ENCODE results near the gene IGSF1.
"Not testable (repeated sequence)": the region's sequence is repeated elsewhere in the genome, so short reads cannot be mapped to it uniquely, and the experiment has no call there.

IGSF1 gene

GRCh38 chrX:131270080-131270479 is 19.0 kb downstream of the IGSF1 start:
- no peak for DNase-seq (ENCODE audit: low read depth in 2 of 2)

DNA sequence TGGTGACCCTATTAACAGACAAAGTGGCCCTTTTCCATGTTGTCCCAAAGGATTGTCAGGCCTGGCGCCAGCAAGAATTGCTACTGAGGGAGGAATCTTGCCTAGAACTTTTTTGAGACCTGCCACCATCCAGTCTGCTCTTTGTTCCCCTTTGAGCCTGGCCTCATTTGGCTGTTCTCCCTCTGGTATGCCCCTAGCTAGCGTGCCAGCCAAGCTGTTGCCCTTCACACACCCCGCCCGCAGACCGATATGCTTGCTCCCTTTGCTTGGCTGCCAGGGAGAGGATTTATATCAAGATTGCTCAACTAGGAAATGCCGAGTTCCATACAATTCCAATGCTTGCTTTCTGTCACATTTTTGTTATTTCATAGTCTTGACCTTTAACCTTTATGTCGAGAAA is 24.4 kb downstream of the IGSF1 start:
- DNase-seq (ENCODE audit: low read depth in 2 of 2) = no peak

- DNase-seq (ENCODE audit: low read depth in 2 of 2) = no peak
These were observed 25.1 kb downstream of the IGSF1 start for GRCh38 chrX:131264053-131264452.

DNA sequence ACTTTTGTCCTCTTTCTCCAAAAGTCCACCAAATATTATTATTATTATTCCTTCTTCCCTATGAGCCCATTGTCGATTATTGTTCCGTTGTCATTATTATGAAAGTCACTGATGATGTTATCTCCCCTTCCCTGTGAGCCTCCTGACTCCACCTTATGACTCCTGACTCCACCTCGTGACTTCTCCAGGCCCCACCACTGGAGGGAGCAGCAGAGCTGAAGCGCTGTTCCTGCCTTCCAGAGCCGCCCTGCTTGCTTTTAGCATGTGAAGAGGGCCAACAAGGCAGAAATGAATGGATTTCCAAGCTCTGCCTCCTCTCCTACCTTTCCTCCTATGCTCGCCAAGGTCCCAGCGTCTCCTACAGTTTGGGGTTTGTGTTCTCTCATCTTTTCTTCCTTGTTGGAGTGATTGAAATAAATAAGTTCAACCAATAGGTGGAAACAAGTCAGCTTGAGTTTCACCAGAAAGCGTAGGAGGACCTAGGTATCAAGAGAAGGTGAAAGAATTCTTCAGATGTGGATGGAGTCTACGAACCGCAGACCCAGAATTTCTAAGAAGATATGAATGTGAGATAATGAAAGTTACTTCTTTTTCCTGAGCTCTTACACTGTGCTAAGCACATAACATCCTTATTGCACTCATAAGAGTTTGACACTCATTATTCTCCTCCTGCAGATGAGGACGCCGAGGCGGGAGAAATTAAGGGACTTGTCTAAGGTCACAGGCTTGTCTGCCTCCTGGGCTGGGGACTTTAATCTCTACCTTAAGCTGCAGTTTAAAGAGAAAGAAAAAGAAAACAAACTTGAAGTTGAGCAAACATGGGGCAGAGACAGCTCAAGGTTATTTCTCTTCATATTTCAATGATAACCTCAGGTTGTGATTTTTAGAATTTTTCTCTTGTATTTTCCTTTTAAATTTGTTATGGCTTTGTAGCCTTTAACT is 26.1 kb downstream of the IGSF1 start:
- DNase-seq (ENCODE audit: low read depth in 2 of 2) = no peak

DNA sequence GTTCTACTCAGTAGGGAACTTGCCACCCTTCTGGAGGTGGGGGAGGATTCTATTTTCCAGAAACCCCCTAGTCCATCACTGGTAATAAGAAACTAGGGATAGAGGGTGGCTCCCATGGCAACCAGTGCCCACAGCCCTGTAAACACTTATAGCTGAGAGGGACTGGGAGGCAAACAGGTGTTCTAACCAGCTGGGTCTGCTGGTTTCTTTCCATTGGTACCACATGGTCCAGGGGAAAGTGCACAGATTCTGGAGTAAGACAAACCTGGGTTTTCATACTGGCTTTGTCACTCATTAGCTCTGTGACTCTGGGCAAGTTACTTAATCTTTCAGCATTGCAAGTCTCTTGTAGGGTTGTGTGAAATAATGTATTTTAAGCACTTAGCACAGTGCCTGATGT is 26.9 kb downstream of the IGSF1 start:
- no peak for DNase-seq (ENCODE audit: low read depth in 2 of 2)

DNA sequence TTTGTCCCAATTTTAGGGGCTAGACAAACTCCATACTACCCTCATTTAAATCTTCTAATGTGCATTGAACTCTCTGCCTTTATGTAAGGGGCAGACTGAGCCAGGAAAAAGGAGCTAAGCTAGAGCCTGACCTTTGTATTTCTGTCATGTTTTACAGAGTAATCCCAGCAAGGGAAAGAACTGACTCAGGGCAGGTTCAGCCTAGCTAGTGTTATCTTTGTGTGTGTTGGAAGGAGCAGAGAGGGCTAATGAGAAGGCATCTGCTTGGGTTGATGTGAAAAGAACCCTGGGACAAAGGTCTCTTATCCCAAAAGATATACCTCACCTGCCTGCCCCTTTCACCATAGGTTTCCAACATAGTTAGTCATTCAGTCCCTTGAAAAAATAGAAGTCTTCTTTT is 31.7 kb downstream of the IGSF1 start:
- no peak for DNase-seq (ENCODE audit: low read depth in 2 of 2)

DNA sequence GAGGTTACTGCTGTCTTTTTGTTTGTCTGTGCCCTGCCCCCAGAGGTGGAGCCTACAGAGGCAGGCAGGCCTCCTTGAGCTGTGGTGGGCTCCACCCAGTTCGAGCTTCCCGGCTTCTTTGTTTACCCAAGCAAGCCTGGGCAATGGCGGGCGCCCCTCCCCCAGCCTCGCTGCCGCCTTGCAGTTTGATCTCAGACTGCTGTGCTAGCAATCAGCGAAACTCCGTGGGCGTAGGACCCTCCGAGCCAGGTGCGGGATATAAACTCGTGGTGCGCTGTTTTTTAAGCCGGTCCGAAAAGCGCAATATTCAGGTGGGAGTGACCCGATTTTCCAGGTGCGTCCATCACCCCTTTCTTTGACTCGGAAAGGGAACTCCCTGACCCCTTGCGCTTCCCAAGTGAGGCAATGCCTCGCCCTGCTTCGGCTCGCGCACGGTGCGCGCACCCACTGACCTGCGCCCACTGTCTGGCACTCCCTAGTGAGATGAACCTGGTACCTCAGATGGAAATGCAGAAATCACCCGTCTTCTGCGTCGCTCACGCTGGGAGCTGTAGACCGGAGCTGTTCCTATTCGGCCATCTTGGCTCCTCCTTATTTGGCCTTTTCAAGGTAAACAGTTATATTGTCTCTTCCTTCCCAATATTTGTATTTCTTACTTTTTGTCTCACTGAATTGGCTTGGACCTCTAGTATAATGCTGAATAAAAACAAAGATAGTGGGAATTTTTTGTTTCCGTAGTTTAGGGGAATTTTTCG is 37.9 kb downstream of the IGSF1 start:
- not testable (repeated sequence) for DNase-seq (ENCODE audit: low read depth in 2 of 2)

DNA sequence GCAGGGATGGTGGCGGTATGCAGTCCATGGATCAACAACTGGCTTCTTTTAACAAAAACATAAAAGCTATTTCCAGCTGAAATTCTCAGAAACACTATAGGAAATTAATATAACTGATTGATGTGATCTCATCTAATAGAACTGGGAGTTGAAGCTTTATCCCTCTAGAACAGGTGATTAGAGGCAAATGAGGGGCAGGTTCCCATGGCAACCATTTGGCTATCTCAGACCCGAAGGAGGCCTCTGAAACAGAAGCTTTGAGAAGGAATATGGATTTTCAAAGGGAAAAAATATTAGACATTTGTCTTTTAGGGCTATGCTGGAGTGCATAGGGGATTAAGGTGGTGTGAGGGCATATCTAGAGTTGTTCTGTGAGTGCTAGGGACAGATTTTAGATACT is 50.0 kb downstream of the IGSF1 start:
- no peak for DNase-seq (ENCODE audit: low read depth in 2 of 2)

DNA sequence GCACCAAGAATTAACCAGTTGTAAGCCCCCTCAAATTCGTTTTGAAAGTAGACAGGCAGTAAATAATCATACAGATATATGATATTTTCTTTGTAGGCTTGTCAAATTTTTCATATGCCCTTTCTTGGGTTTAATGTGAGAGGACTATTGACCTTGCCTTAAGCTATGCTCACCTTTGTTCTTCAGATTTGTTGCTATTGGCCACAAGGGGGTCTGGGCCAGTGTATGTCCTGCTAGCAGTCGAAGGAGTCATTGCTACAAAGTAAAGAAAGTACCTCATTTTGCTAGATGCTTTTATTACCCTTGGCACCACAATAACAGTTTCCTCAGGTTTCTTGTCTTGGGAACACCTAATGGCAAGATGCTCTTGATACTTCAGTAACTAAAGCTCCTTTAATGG is 51.7 kb downstream of the IGSF1 start:
- DNase-seq (ENCODE audit: low read depth in 2 of 2) = no peak

DNA sequence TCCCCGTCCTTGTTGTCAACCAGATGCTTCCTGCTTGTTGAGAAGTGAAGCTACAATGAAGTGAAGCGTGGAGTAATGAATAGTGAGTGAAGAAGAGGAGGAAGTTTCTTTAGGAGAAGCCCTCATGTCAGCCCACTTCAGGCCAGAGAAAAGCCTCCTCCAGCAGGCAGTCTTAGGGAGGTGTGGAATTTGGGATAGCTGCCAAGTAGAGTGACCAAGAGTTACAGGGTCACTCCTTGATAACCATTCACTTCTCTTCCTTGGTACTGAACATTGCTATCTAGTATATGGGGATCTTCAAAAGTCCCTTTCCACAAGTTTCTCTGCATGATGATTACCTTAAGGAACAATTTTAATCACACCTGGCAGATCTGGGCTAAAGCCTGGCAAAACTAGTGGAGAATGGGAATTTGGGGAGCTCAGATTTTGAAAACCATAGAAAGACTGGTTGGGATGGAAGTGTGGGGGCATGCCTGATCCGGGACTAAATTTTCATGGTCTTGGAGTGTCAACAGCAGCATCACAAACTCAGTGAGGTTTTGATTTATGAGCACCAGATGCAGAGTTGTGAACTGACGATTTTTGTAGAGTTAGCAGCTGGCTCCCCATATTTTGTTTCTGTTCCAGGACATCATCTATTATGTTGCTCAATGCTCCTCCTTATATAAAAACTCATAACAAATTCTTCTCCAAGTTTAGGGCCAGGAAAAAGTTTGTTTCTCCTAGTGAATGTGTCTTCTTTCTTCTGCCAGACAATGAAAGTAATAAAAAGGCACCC is 53.1 kb downstream of the IGSF1 start:
- DNase-seq (ENCODE audit: low read depth in 2 of 2) = no peak

- DNase-seq (ENCODE audit: low read depth in 2 of 2) = no peak
These were observed 61.5 kb downstream of the IGSF1 start for GRCh38 chrX:131227608-131228007.

GRCh38 chrX:131226591-131226990 is 62.5 kb downstream of the IGSF1 start:
- DNase-seq (ENCODE audit: low read depth in 2 of 2) = no peak

DNA sequence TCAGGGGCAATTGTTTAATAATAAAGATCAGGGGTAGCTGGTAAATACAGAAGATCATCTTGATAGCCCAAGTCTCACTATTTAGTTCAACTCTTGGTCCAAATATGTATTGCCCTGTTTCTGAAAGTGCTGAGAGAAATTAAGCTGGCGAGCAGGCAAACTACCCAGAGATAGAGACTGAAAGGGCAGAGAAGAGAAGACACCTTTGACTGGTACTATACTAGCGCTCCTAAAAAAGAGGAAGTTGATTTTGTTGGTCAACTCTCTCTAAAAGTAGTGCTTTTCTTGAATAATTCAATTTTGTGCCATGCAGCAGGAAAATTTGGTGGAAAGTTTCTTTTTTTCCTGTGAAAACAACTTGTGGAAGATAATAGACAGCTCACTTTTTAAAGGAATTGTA is 64.0 kb downstream of the IGSF1 start:
- no peak for DNase-seq (ENCODE audit: low read depth in 2 of 2)
